SK-N-SH (cell line): ENCODE measurements around the gene MIPOL1.

Source experiments
- CTCF ChIP-seq: fragments of 200-600 bp; sonication (generic); IDR thresholded peaks from 2 replicates; pipeline ENCODE4 v1.6.1; 2017; ENCODE audit warnings: antibody characterized with exemption, mild to moderate bottlenecking, moderate library complexity
- EP300 ChIP-seq, 2 experiments: IDR thresholded peaks; 2 replicates each; pipeline versions ENCODE4 v1.4.0 to v1.6.1; 2012; ENCODE audit warnings: borderline replicate concordance in 1 of 2, low read depth in 1 of 2, low read length in 1 of 2
- EZH2phosphoT487 ChIP-seq: fragments of 200-600 bp; sonication (generic); IDR thresholded peaks from 2 replicates; pipeline ENCODE4 v1.6.1; 2017; ENCODE audit warnings: low read depth, mixed run types, mild to moderate bottlenecking, antibody characterized with exemption, moderate library complexity, borderline replicate concordance
- MEF2A ChIP-seq: IDR thresholded peaks from 2 replicates; pipeline ENCODE4 v1.4.0; 2012; ENCODE audit warnings: low read depth, borderline replicate concordance
- NRF1 ChIP-seq: IDR thresholded peaks from 2 replicates; pipeline ENCODE4 v1.6.1; 2012; ENCODE audit warnings: low read depth, mild to moderate bottlenecking, low read length
- POLR2AphosphoS5 ChIP-seq: IDR thresholded peaks from 2 replicates; pipeline ENCODE4 v1.6.1; 2012; ENCODE audit warnings: low read depth, low read length
- RAD21 ChIP-seq: IDR thresholded peaks from 2 replicates; pipeline ENCODE4 v1.6.1; 2012; ENCODE audit warnings: mild to moderate bottlenecking, low read length
- RCOR1 ChIP-seq: fragments of 150-350 bp; IDR thresholded peaks from 2 replicates; pipeline ENCODE4 v1.6.1; 2017; ENCODE audit warnings: antibody characterized with exemption, low read length
- TAF1 ChIP-seq: IDR thresholded peaks from 2 replicates; pipeline ENCODE4 v1.6.1; 2012; ENCODE audit warnings: low read depth, mild to moderate bottlenecking, low read length, moderate library complexity, borderline replicate concordance
- YY1 ChIP-seq: IDR thresholded peaks from 2 replicates; pipeline ENCODE4 v1.4.0; 2012; ENCODE audit warnings: low read depth, mild to moderate bottlenecking

- TF ChIP-seq CTCF, result no peak
- TF ChIP-seq YY1, result no peak
- no peak for TF ChIP-seq RAD21
- no peak for TF ChIP-seq NRF1
- no peak for TF ChIP-seq EZH2phosphoT487
- TF ChIP-seq EP300 (IDR thresholded peaks at IDR 0.05; ENCODE audit: borderline replicate concordance in 1 of 2, low read depth in 1 of 2, low read length in 1 of 2), result no peak
- no peak for TF ChIP-seq RCOR1
- TF ChIP-seq MEF2A, result no peak
- no peak for TF ChIP-seq POLR2AphosphoS5
- no peak for TF ChIP-seq TAF1
Measured at GRCh38 chr14:37501877-37502276, 304.1 kb downstream of the MIPOL1 start.
